Subcutaneous adipose tissue (tissue), 4 donors: ENCODE measurements around the gene TNIK. TPM values are rescaled to one million over a fixed set of nuclear protein-coding genes. Genes with fewer than 3 reads are reported as not detected.

ENCODE experiments used
- CTCF ChIP-seq: fragments of 450-650 bp; IDR thresholded peaks from one replicate; pipeline ENCODE4 v1.5.1; 2016; ENCODE audit warnings: low read depth, mild to moderate bottlenecking, control low read depth, antibody characterized with exemption, moderate library complexity
- total RNA-seq, 4 donors: library from RNA; depleted of rRNA; stranded (reverse); fragments of >200 nt; gene quantifications; one replicate each; pipeline ENCODE4 v1.1.0, GENCODE V29; 2016

Gene TNIK
- total RNA-seq, 4 donors from 2014 or later = 1.5 to 11.7 (median 1.9) TPM

GRCh38 chr3:171227828-171228227 lies 232.4 kb downstream of the TNIK start:
- no peak for TF ChIP-seq CTCF

- TF ChIP-seq CTCF = no peak
Measured at GRCh38 chr3:171227359-171227758, 232.8 kb downstream of the TNIK start.

- TF ChIP-seq CTCF = no peak
Measured at GRCh38 chr3:171226794-171227193, 233.4 kb downstream of the TNIK start.

GRCh38 chr3:171225708-171226107 lies 234.5 kb downstream of the TNIK start:
- no peak for TF ChIP-seq CTCF

GRCh38 chr3:171225165-171225564 lies 235.0 kb downstream of the TNIK start:
- TF ChIP-seq CTCF = no peak

- no peak for TF ChIP-seq CTCF
Measured at GRCh38 chr3:171223396-171223795, 236.8 kb downstream of the TNIK start.

GRCh38 chr3:171222995-171223394 lies 237.2 kb downstream of the TNIK start:
- TF ChIP-seq CTCF = no peak
